ENCODE data around the gene FAM81A.

DNA sequence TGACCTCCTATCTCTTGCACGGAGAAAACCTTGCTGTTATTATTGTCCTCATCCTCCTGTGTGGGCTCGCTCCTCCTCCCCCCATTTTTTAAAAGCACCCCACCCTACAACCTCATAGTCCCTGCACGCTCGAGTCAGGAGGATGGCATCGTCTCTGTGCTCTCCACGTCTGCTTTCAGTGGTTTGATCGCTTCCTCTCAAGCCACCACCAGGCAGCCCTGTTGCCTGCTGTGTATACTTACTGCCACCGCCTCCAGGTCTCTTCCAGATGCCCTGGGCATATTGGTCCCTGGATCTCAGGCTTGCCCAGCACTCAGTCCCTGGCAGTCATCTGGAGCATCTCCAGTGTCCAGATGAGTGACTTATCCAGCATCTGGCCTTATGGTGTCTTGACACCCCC is 131.5 kb downstream of the FAM81A start:
- TF ChIP-seq SMAD1 (IDR thresholded peaks at IDR 0.05; ENCODE audit: low read depth, low read length, partially characterized antibody) (no peak), POLR2AphosphoS5 (IDR thresholded peaks at IDR 0.05; ENCODE audit: control insufficient read depth, insufficient read depth, low read depth, low read length) (no peak), EZH2 (IDR thresholded peaks at IDR 0.05; ENCODE audit: borderline replicate concordance, low read depth, low read length) (no peak), LEF1 (IDR thresholded peaks at IDR 0.05) (no peak), SMAD4 (CRISPR knock-in tag; conservative IDR thresholded peaks at IDR 0.05) (no peak)
- TF ChIP-seq, protein P1, sequence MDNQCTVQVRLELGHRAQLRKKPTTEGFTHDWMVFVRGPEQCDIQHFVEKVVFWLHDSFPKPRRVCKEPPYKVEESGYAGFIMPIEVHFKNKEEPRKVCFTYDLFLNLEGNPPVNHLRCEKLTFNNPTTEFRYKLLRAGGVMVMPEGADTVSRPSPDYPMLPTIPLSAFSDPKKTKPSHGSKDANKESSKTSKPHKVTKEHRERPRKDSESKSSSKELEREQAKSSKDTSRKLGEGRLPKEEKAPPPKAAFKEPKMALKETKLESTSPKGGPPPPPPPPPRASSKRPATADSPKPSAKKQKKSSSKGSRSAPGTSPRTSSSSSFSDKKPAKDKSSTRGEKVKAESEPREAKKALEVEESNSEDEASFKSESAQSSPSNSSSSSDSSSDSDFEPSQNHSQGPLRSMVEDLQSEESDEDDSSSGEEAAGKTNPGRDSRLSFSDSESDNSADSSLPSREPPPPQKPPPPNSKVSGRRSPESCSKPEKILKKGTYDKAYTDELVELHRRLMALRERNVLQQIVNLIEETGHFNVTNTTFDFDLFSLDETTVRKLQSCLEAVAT (IDR thresholded peaks at IDR 0.05): no peak
- TF ChIP-seq, protein P2, sequence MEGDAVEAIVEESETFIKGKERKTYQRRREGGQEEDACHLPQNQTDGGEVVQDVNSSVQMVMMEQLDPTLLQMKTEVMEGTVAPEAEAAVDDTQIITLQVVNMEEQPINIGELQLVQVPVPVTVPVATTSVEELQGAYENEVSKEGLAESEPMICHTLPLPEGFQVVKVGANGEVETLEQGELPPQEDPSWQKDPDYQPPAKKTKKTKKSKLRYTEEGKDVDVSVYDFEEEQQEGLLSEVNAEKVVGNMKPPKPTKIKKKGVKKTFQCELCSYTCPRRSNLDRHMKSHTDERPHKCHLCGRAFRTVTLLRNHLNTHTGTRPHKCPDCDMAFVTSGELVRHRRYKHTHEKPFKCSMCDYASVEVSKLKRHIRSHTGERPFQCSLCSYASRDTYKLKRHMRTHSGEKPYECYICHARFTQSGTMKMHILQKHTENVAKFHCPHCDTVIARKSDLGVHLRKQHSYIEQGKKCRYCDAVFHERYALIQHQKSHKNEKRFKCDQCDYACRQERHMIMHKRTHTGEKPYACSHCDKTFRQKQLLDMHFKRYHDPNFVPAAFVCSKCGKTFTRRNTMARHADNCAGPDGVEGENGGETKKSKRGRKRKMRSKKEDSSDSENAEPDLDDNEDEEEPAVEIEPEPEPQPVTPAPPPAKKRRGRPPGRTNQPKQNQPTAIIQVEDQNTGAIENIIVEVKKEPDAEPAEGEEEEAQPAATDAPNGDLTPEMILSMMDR (IDR thresholded peaks at IDR 0.05 in 2 of 3, conservative IDR thresholded peaks at IDR 0.05 in 1 of 3; ENCODE audit: insufficient read depth in 2 of 3, low read depth in 1 of 3, low read length in 3 of 3): no peak
- TF ChIP-seq, protein P3, sequence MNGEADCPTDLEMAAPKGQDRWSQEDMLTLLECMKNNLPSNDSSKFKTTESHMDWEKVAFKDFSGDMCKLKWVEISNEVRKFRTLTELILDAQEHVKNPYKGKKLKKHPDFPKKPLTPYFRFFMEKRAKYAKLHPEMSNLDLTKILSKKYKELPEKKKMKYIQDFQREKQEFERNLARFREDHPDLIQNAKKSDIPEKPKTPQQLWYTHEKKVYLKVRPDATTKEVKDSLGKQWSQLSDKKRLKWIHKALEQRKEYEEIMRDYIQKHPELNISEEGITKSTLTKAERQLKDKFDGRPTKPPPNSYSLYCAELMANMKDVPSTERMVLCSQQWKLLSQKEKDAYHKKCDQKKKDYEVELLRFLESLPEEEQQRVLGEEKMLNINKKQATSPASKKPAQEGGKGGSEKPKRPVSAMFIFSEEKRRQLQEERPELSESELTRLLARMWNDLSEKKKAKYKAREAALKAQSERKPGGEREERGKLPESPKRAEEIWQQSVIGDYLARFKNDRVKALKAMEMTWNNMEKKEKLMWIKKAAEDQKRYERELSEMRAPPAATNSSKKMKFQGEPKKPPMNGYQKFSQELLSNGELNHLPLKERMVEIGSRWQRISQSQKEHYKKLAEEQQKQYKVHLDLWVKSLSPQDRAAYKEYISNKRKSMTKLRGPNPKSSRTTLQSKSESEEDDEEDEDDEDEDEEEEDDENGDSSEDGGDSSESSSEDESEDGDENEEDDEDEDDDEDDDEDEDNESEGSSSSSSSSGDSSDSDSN (IDR thresholded peaks at IDR 0.05; ENCODE audit: borderline replicate concordance in 1 of 2, low read depth in 2 of 2, low read length in 2 of 2): no peak

Measured in K562 (cell line).